Central memory CD8-positive, alpha-beta T cell (primary cell): ENCODE results near the gene CCNO.

ENCODE experiments used
- ATAC-seq: fragments of 150-1000 bp; cut with Tn5 transposase; replicated peaks from 2 replicates; pipeline ENCODE4 v1.10.0; 2022; ENCODE audit warnings: mild to moderate bottlenecking, moderate FRiP score, moderate number of reproducible peaks; ENCODE audit not compliant: poor library complexity, severe bottlenecking; ENCODE audit errors: extremely low read depth
- DNase-seq, 2 donors: peaks; one replicate each; pipeline ENCODE4 v3.0.0; 2021; ENCODE audit warnings: low spot score in 2 of 2
- H3K27ac Mint-ChIP-seq: one replicate; pipeline ENCODE4 v1.8.0; 2022; ENCODE audit warnings: low read depth, mild to moderate bottlenecking, moderate library complexity, mixed read lengths
- H3K27me3 Mint-ChIP-seq: one replicate; pipeline ENCODE4 v1.8.0; 2022; ENCODE audit warnings: mixed read lengths
- H3K36me3 Mint-ChIP-seq: one replicate; pipeline ENCODE4 v1.8.0; 2022; ENCODE audit warnings: mild to moderate bottlenecking, moderate library complexity, mixed read lengths; ENCODE audit not compliant: insufficient read depth
- H3K4me1 Mint-ChIP-seq: one replicate; pipeline ENCODE4 v1.8.0; 2022; ENCODE audit warnings: mixed read lengths
- H3K4me3 Mint-ChIP-seq: one replicate; pipeline ENCODE4 v1.8.0; 2022; ENCODE audit warnings: mild to moderate bottlenecking, moderate library complexity, mixed read lengths
- H3K9me3 Mint-ChIP-seq: one replicate; pipeline ENCODE4 v1.8.0; 2022; ENCODE audit warnings: mixed read lengths

Gene CCNO

GRCh38 chr5:55218967-55219366, 14.4 kb downstream of the CCNO start:
- peaks cover 62% of the 10 kb centered on the region for H3K27me3 Mint-ChIP-seq

GRCh38 chr5:55211184-55211874, 22.1 kb downstream of the CCNO start:
- Mint-ChIP-seq H3K4me1 (peaks cover 5% of the 10 kb centered on the region), H3K27ac (no peak overlapping the region), H3K27me3 (peaks cover 28% of the 10 kb centered on the region), H3K4me3 (no peak overlapping the region), H3K36me3 (no peaks in the 10 kb centered on the region), H3K9me3 (no peaks in the 10 kb centered on the region)
- no peak for ATAC-seq
- DNase-seq: no peak

More at GRCh38 chr5:55218967-55219366, 14.4 kb downstream of the CCNO start:
- Mint-ChIP-seq H3K4me3 (no peak overlapping the region), H3K27ac (no peak overlapping the region), H3K9me3 (no peaks in the 10 kb centered on the region), H3K4me1 (peaks cover 10% of the 10 kb centered on the region), H3K36me3 (peaks cover 5% of the 10 kb centered on the region)
- no peak for DNase-seq
- no peak for ATAC-seq

- DNase-seq (no peak), ATAC-seq (no peak)
- Mint-ChIP-seq H3K9me3 (no peaks in the 10 kb centered on the region), H3K4me3 (no peak overlapping the region), H3K27ac (no peak overlapping the region), H3K27me3 (peaks cover 66% of the 10 kb centered on the region), H3K36me3 (no peaks in the 10 kb centered on the region), H3K4me1 (peaks cover 5% of the 10 kb centered on the region)
Observed at GRCh38 chr5:55205001-55205400, 28.4 kb downstream of the CCNO start.

GRCh38 chr5:55191165-55191564, 42.2 kb downstream of the CCNO start:
- ATAC-seq (no peak), DNase-seq (no peak)
- no peak overlapping the region for H3K27ac Mint-ChIP-seq

GRCh38 chr5:55188656-55189540, 44.5 kb downstream of the CCNO start:
- Mint-ChIP-seq H3K4me3 (no peak overlapping the region), H3K4me1 (no peaks in the 10 kb centered on the region), H3K9me3 (no peaks in the 10 kb centered on the region), H3K27me3 (peaks cover 93% of the 10 kb centered on the region), H3K27ac (no peak overlapping the region), H3K36me3 (no peaks in the 10 kb centered on the region)
- ATAC-seq (no peak), DNase-seq (no peak)

More at GRCh38 chr5:55191165-55191564, 42.2 kb downstream of the CCNO start:
- Mint-ChIP-seq H3K9me3 (no peaks in the 10 kb centered on the region), H3K27me3 (peaks cover 93% of the 10 kb centered on the region), H3K36me3 (no peaks in the 10 kb centered on the region), H3K4me1 (no peaks in the 10 kb centered on the region), H3K4me3 (no peak overlapping the region)

GRCh38 chr5:55187370-55187769, 46.0 kb downstream of the CCNO start:
- no peak for ATAC-seq
- Mint-ChIP-seq H3K27me3 (peaks cover 87% of the 10 kb centered on the region), H3K27ac (no peak overlapping the region), H3K4me1 (no peaks in the 10 kb centered on the region), H3K36me3 (no peaks in the 10 kb centered on the region), H3K9me3 (no peaks in the 10 kb centered on the region), H3K4me3 (no peak overlapping the region)
- no peak for DNase-seq
